ENCODE data around the gene ATP10A. TPM values are rescaled to one million over a fixed set of nuclear protein-coding genes. Genes with fewer than 3 reads are reported as not detected.
A peak's percentile ranks its signal among the peaks of the same experiment; 100 is the strongest.

ATP10A gene
- total RNA-seq, 2 donors from 2014 or later = 16.6 to 44.6 TPM

DNA sequence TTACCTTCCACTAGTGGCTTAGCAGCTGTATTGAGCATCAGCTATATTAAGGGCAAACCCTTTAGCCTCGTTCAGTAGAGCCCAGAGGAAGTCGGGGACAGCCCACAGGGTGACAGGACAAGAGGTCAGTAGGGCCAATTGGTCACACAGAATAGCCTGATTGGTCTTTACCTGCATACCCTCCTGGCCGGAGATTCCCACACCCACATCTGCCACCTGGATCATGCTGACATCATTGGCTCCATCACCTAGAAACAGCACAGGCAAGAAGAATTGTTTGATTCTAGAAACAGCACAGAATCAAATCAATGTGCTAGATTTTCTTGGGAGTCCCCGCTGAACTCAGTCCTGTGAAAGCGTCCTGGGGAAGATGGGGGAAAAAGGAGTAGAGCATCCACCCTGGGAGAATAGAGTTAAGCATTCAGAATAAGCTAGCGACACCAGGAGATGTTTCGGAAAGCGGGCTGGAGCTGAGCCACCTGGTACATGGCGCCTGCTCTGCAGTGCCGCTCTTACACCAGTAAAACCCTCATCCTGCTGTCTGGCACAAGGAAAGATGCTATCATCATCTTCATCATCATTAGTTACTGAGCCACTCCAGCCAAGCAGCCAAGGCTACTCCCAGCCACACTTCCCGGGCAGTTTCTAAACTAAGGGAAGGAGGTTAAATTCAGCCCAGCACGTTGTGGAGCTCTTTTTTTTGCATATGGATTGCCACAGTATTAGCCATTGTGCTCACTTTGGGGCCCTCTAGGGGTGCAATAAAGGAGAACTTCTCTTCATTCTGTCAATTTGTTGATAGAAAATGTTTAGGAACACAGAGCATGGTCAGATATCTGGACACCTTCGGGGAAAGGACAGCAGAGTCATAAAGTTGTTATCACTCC, 171.3 kb downstream of the ATP10A start:
- no peak for ATAC-seq
- peak overlapping the region in 1 of 2 donors; percentile 85 for H3K27ac Mint-ChIP-seq
- no peaks in the 10 kb centered on the region for H3K9me3 Mint-ChIP-seq
- peaks cover 6 to 8% of the 10 kb centered on the region in 2 donors for H3K36me3 Mint-ChIP-seq
- no peak for DNase-seq (ENCODE audit: low spot score in 2 of 2)

DNA sequence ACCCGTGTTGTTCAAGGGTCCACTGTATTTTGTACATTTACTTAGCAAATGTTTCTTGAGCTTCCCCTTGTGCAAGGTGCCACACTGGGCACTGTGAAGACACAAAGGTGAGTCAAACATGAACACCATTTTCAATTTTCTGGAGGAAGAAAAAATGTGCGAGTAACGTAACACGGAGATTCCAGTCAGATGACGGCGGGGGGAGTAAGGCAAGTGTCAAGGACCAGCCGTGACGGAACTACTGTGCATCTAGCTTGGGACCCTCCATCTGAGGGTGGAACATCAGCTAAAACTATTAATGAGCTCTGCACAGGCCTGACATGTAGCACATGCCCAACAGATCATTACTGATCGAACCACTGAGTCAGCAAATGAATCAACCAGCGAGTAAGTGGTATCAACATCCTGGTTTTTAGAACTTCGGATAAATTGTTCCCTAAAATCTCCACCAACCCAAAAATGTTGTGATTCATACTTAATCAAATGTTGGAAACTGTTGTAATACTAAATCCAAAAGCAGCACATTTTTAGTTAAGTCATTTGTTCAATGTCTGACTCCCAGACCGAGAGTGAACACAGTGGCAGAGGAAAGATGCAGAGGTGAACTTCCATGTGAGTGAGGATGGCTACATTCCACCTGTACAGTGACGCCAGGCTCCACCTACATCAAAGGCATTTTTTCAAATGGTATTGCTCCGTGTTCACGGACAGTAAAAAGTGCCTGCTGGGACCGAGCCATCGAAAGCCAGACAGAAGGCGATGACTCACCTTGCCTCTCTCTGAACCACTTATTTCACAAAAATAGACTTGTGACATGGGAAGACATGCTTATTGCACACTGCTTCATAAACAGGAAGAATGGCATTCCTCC, 172.2 kb downstream of the ATP10A start:
- ATAC-seq = no peak
- peaks cover 6 to 8% of the 10 kb centered on the region in 2 donors for H3K36me3 Mint-ChIP-seq
- H3K9me3 Mint-ChIP-seq = no peaks in the 10 kb centered on the region
- DNase-seq (ENCODE audit: low spot score in 2 of 2) = no peak
- peak overlapping the region in 1 of 2 donors; percentile 36 for H3K27ac Mint-ChIP-seq

DNA sequence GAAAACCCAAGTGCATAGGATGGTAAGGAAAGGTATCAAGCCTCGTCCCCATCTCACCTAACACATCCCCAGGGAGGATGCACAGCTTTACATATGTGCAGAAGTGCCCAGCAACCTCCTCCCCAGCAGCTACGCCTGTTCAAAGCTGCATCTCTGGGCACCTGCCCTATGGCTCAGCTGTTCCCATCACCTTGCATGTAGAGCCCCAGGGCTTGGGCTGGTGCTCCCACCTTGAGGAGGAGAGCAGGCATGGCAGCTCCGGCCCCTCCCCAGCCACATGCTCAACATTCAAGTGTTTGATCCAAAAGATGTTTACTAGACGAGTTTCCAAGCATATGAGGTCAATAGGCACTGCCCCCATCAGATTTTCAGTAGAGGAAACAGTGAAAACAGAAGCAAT, 173.5 kb downstream of the ATP10A start:
- H3K36me3 Mint-ChIP-seq = peaks cover 8 to 12% of the 10 kb centered on the region in 2 donors
- DNase-seq (ENCODE audit: low spot score in 2 of 2) (no peak), ATAC-seq (no peak)
- no peaks in the 10 kb centered on the region for H3K9me3 Mint-ChIP-seq
- H3K27ac Mint-ChIP-seq = peak overlapping the region in 1 of 2 donors; percentile 89

DNA sequence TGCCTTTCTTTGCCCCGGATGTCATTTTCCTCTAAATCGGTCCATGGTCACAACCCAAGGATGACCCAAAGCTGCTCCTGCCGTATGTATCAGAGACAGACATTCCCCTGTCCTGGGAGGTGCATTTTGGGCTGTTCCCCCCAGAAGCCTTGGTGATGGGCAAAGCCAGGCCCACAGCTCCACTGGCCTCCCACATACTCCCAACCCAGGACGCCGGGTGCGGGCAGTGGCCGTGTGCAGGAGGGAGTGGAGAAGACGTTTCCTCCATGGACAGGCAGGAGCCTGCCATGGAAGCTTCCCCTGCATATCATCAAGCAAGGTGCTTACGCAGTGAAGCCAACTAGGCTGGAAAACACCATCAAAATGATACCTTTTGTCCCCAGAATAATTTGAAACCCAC, 175.0 kb downstream of the ATP10A start:
- no peak overlapping the region for H3K27ac Mint-ChIP-seq
- ATAC-seq = no peak
- H3K36me3 Mint-ChIP-seq = peaks cover under 1 to 25% of the 10 kb centered on the region in 2 donors
- H3K9me3 Mint-ChIP-seq = no peaks in the 10 kb centered on the region
- DNase-seq (ENCODE audit: low spot score in 2 of 2) = no peak

DNA sequence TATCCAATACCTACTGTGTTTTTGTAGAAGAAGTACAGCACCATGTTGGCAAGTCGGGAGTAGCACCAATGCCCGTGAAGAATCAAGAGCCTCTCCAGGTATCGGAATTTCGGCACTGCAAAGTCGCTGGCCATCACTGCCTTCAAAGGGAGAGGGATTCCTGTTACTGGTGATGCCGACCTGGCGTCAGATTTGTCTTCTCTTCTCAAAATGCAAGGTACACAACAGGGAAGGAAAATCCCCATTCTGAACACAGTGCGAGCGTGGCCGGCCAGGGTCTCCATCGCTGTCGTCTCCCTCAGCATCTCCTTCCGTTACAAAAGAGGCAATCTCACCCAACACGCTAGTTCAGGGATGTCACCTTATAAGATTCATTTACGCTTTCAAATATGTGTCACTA, 175.4 kb downstream of the ATP10A start:
- ATAC-seq = no peak
- no peak overlapping the region for H3K27ac Mint-ChIP-seq
- peaks cover 0 to 29% of the 10 kb centered on the region in 2 donors for H3K36me3 Mint-ChIP-seq

DNA sequence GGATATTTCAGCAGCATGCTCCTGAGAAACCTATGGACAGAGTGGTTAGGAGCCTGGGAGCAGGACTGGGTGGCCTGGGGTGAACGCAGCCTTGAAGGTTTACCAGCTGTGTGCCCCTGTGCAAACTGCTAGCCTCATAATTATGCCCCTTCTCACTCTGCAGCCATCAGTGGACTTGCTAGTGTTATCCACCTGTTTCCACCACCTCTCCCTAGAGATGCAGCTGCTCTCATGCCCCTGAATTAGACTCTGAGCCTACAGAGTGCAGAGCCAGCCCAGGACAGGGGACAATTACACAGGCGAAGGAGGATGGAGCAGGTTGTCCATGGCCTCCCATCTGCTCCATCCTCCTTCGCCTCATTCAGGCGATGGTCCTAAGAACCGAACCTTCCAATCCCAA, 175.9 kb downstream of the ATP10A start:
- no peak for DNase-seq (ENCODE audit: low spot score in 2 of 2)
- H3K9me3 Mint-ChIP-seq = no peaks in the 10 kb centered on the region
- H3K36me3 Mint-ChIP-seq = peaks cover 0 to 29% of the 10 kb centered on the region in 2 donors
- no peak overlapping the region for H3K27ac Mint-ChIP-seq
- ATAC-seq = no peak

More for the DNA sequence above, 175.4 kb downstream of the ATP10A start:
- DNase-seq (ENCODE audit: low spot score in 2 of 2) = no peak
- H3K9me3 Mint-ChIP-seq = no peaks in the 10 kb centered on the region

DNA sequence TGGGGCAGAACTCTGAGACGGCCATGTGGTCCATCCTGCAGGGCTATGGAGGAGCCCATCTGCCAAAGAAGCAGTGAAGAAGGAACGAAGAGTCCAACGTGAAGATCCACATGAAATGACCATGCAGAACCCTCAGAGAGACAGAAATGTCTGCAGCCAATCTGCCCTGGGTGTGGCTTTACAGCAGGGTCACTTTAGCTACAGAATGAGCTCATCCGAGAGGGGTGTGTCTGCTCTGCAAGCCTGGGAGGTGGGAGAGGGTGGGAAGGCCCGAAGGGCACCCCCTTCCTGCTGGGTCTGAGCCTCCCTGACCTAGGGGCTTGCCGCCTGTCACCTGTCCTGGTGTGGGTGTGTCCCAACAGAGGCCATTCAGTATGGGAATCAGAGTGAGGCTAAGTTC, 176.3 kb downstream of the ATP10A start:
- H3K9me3 Mint-ChIP-seq = no peaks in the 10 kb centered on the region
- no peak for ATAC-seq
- peaks cover 0 to 29% of the 10 kb centered on the region in 2 donors for H3K36me3 Mint-ChIP-seq
- no peak overlapping the region for H3K27ac Mint-ChIP-seq
- DNase-seq (ENCODE audit: low spot score in 2 of 2) = no peak

DNA sequence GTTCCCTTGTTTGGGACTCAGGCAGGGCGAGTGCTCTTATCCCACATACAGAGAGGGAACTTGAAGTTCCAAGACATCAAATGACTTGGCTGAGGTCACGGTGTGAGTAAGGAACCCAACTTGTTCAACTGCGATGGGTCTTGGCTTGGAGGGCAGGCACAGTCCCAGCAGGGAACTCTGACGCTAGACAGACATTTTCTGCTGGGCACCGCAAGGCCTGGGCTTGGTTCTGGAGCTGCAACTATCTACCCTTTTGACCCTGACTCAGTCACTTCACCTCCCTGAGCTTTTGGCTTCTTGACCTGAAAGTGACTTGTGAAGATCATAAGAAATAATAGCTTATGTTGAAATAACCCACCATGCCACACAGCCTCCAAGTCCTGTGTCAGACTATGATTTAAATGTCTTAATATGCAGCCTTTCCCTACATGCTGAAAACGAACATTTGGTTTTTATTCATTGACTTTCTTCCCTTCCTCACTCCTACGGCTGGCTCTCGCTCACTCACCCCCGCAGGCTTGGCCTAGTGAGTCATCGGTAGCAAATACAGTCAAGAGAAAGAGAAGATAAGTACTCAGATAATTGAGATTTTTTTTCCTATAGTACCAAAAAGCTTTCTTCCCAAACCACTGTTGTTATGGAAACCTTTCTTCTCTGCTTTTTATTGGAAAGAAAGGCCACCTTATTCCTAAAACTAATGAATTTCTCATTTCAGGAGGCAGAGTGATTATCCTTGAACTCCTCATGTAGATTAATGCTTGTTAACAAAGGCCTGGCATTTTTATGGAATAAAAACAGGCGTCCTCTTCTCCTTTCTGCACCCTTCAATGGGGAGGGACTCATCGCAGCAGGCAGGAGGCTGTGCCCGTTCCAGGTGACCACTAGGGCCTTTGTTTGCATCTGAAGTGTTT, 178.4 kb downstream of the ATP10A start:
- DNase-seq (ENCODE audit: low spot score in 2 of 2) (no peak), ATAC-seq (no peak)
- Mint-ChIP-seq H3K36me3 (peaks cover 0 to 37% of the 10 kb centered on the region in 2 donors), H3K9me3 (no peaks in the 10 kb centered on the region), H3K27ac (peak overlapping the region in 1 of 2 donors; percentile 60)

DNA sequence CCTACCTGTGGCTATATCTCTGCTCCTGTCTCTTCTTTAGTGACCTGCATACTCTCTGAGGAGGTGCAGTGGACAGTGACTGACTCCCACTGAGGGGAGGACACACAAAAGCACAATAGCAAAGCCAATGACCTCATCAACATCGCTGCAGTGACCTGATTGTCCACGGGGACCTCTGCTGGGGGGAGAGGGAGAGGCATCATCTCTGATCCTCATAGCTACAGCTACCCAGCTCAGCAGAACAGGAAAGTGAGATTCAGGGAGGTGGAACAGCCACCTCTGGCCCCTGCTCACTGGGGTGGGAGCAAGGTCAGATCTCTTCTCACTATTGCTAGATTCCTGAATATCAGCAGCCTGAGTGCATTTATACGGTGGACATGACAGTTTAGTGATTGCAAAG, 179.2 kb downstream of the ATP10A start:
- Mint-ChIP-seq H3K9me3 (no peaks in the 10 kb centered on the region), H3K27ac (peak overlapping the region in 1 of 2 donors; percentile 53), H3K36me3 (peaks cover 0 to 42% of the 10 kb centered on the region in 2 donors)
- ATAC-seq = peak in 1 of 2 donors; percentile 26
- no peak for DNase-seq (ENCODE audit: low spot score in 2 of 2)

DNA sequence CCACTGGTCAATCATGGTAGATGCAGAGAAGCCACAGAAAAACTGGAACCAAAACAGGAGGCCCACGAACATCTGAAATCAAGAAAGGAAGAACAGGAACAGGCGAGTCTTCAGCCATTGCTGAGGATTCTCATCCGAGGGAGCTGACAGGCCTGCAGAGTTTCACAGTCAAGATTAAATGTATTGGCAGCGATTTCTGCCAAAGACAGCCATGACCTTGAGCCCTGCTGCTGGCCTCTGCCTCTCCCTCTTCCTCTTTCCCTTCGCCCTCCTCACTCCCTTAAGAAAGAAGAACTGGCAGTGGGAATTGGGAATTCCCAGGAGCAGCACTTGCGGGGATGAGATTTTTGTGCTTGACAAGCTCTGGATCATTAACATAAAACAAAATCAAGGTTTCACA, 179.7 kb downstream of the ATP10A start:
- H3K36me3 Mint-ChIP-seq = peaks cover 0 to 47% of the 10 kb centered on the region in 2 donors
- H3K9me3 Mint-ChIP-seq = no peaks in the 10 kb centered on the region

DNA sequence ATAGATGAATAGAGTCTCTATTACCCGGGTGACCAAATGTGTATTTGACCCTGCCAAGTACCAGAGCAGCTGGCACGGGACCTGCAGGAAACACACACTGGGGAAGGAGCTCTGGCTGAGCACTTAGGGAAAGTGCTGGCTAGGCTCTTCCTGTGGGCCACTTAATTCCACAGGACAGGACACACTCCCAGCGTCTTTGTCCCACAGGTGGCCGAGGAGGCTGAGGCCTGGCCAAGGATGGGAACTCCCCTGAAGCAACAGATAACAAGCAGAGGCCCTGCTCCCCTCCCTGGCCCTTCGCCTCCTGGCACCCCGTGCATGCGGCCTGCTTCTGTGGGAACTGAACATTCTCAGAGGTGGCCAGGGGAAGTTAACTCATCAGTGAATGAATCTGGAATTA, 180.8 kb downstream of the ATP10A start:
- DNase-seq (ENCODE audit: low spot score in 2 of 2) (no peak), ATAC-seq (no peak)
- Mint-ChIP-seq H3K9me3 (no peaks in the 10 kb centered on the region), H3K27ac (peak overlapping the region in 1 of 2 donors; percentile 38), H3K36me3 (peaks cover 0 to 41% of the 10 kb centered on the region in 2 donors)

More for the DNA sequence above, 179.7 kb downstream of the ATP10A start:
- no peak for ATAC-seq
- H3K27ac Mint-ChIP-seq = no peak overlapping the region
- no peak for DNase-seq (ENCODE audit: low spot score in 2 of 2)

DNA sequence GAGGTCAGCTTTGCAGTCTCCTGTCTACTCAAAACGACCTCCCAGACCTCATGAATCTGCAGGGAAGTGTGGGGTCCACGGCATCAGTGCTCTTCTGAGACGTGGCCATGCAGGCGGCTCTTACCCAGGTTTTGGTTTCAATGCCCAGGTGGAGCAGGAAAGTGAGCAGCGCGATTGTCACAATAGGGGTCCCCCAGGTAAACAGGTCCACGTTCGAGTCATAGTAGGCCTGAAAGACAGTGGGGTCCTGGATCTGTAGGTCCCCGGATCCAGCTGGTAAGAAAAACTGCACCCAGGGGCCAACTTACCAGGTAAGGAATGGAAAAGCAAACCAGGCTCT, 182.5 kb downstream of the ATP10A start:
- H3K27ac Mint-ChIP-seq = no peak overlapping the region

DNA sequence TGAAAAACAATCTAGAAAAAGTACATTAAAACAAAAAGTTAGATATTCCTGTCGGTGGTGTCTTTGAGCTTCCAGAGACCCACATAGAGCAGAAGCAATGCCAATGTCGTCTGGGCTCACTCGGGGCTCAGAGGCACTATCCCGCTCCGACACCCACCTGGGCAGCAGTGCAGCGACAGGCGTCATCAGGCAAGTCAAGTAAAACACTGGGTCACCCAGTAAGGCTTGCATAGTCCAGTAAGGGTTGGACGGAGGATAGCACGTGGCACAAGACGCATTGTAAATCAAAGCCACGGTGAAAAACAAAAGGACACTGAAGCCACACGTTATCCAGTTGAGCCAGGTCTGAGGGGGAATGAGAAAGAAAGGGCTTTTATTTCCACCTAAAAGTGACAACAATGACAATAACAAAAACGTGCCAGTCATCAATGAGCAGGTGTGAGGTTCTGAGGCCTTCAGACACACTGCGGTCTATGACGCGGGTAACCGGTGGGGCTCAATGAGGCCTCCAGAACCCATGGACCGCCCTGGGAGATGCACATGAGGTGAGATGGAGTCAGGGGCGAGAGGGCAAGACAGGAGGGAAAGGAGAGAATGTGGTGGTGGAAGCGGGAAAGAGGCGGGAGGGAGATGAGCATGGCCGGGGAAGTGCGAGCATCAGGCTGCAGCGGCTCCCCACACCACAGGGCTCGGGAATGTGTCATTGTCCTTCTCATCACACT, 183.0 kb downstream of the ATP10A start:
- Mint-ChIP-seq H3K9me3 (no peaks in the 10 kb centered on the region), H3K27ac (peak overlapping the region in 1 of 2 donors; percentile 66), H3K36me3 (peaks cover 0 to 36% of the 10 kb centered on the region in 2 donors)
- ATAC-seq (no peak), DNase-seq (ENCODE audit: low spot score in 2 of 2) (no peak)

More for the DNA sequence above, 182.5 kb downstream of the ATP10A start:
- ATAC-seq (no peak), DNase-seq (ENCODE audit: low spot score in 2 of 2) (no peak)
- H3K9me3 Mint-ChIP-seq = no peaks in the 10 kb centered on the region
- peaks cover 0 to 41% of the 10 kb centered on the region in 2 donors for H3K36me3 Mint-ChIP-seq

DNA sequence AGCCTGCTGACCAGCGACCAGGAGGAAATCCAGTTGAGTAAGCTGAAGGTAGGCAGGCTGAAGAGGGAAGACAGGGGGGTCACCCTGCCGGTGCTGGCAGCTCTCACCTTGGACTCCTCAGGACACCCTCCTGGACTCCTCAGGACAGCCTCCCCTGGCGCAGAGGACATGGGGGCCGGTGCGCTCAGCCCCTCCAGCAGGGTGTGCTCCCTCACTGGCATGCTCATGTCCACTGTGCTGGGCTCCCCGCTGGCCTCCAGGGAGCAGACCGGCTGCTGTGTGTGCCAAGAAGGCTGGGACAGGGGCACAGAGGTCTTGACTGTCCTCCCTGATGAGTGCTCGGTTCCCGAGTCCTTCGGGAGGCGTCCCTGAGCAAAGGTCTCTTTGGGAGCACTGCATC, 183.6 kb downstream of the ATP10A start:
- no peak for DNase-seq (ENCODE audit: low spot score in 2 of 2)
- H3K36me3 Mint-ChIP-seq = peaks cover 0 to 34% of the 10 kb centered on the region in 2 donors
- no peak for ATAC-seq
- H3K27ac Mint-ChIP-seq = no peak overlapping the region
- no peaks in the 10 kb centered on the region for H3K9me3 Mint-ChIP-seq

DNA sequence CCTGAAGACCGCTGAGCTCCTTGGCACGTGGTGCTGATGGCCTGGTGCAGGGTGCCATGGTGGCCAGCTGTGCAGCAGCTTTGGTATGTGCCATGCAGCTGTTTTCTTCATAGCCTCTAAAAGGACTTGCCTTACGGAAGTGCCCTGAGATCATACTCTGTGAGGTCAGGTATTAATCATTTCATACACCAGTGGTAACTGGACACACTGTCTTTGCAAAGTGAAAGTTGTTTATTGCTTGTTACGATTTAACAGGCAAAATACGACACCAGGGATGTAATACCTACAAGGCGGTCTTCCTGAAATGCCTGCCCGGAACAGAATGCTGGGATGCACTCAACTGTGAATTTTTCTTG, 184.6 kb downstream of the ATP10A start:
- no peak for ATAC-seq
- no peaks in the 10 kb centered on the region for H3K9me3 Mint-ChIP-seq
- DNase-seq (ENCODE audit: low spot score in 2 of 2) = no peak
- H3K27ac Mint-ChIP-seq = peak overlapping the region in 1 of 2 donors; percentile 89
- peaks cover 0 to 24% of the 10 kb centered on the region in 2 donors for H3K36me3 Mint-ChIP-seq

All from activated naive CD4-positive, alpha-beta T cell treated with anti-CD3 and anti-CD28 coated beads, Interleukin-2, amount 50 U/mL, for 72 hours (primary cell).